Ramos (cell line): ENCODE data around the gene SNX4.
"Not testable (repeated sequence)": the region's sequence is repeated elsewhere in the genome, so short reads cannot be mapped to it uniquely, and the experiment has no call there.

Experiments
- in situ Hi-C: fragments of 300-500 bp; cut with MboI; formaldehyde crosslinking; loops from one replicate; pipeline ENCODE4 v1.14.3; 2022; ENCODE audit warnings: low sequenced_read_pairs; ENCODE audit not compliant: unreplicated experiment

The SNX4 gene

GRCh38 chr3:125519678-125520562 lies at the start of gene SNX4:
Gene SNX4 (minus strand): TSS chr3:125520202. CDS start chr3:125520172, 30 bp downstream.
- in situ Hi-C loops = no loop called here

- in situ Hi-C loops = no loop called here
Measured at GRCh38 chr3:125556314-125556713, 36.3 kb upstream of the SNX4 start.

- in situ Hi-C loops = no loop called here
Measured at GRCh38 chr3:125552401-125552800, 32.4 kb upstream of the SNX4 start.

GRCh38 chr3:125528920-125529319 lies 8.9 kb upstream of the SNX4 start:
- in situ Hi-C loops = no loop called here

- in situ Hi-C loops = no loop called here
Measured at GRCh38 chr3:125525153-125525552, 5.2 kb upstream of the SNX4 start.

GRCh38 chr3:125520563-125520919 lies 539 bp upstream of the SNX4 start:
- in situ Hi-C loops = not testable (repeated sequence)

GRCh38 chr3:125515421-125515820 lies 4.6 kb downstream of the SNX4 start:
- in situ Hi-C loops = no loop called here

- in situ Hi-C loops = no loop called here
Measured at GRCh38 chr3:125513490-125514115, 6.4 kb downstream of the SNX4 start.

- in situ Hi-C loops = no loop called here
Measured at GRCh38 chr3:125512135-125512920, 7.7 kb downstream of the SNX4 start.

- in situ Hi-C loops = no loop called here
Measured at GRCh38 chr3:125511420-125512118, 8.4 kb downstream of the SNX4 start.

- in situ Hi-C loops = no loop called here
Measured at GRCh38 chr3:125507128-125507527, 12.9 kb downstream of the SNX4 start.

GRCh38 chr3:125498630-125499029 lies 21.4 kb downstream of the SNX4 start:
- in situ Hi-C loops = no loop called here

- in situ Hi-C loops = no loop called here
Measured at GRCh38 chr3:125496701-125497100, 23.3 kb downstream of the SNX4 start.

- in situ Hi-C loops = no loop called here
Measured at GRCh38 chr3:125482406-125482805, 37.6 kb downstream of the SNX4 start.

- in situ Hi-C loops = no loop called here
Measured at GRCh38 chr3:125481786-125482185, 38.2 kb downstream of the SNX4 start.

- in situ Hi-C loops = not testable (repeated sequence)
Measured at GRCh38 chr3:125481375-125481759, 38.6 kb downstream of the SNX4 start.

GRCh38 chr3:125480656-125481374 lies 39.2 kb downstream of the SNX4 start:
- in situ Hi-C loops = no loop called here

- in situ Hi-C loops = no loop called here
Measured at GRCh38 chr3:125479091-125479490, 40.9 kb downstream of the SNX4 start.

- in situ Hi-C loops = no loop called here
Measured at GRCh38 chr3:125478326-125478725, 41.7 kb downstream of the SNX4 start.

- in situ Hi-C loops = no loop called here
Measured at GRCh38 chr3:125477701-125478100, 42.3 kb downstream of the SNX4 start.
